ENCODE data around the gene ADAMTS12. TPM values are rescaled to one million over a fixed set of nuclear protein-coding genes. Genes with fewer than 3 reads are reported as not detected.

The ADAMTS12 gene
- total and polyA plus RNA-seq, 2 experiments from 2014 or later, result 9.1 to 17.1 TPM

DNA sequence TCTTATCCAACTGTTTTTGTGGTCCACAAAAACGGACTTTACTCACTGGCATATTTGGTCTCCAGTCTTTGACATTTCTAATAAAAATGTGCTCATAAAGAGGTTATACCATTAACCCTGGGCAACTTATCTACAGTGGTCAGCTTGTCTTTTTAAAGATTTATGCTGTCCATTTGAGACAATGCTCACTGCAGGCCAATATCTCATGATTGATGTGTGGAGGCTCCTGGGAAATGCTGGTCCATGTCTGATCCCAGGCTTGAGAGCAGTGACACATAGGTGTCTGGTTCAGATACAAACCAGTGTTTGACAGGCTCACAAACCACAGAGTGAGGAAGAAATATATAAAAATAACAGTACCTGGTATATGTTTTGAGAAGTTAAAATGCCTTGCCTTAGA, 270.3 kb downstream of the ADAMTS12 start:
- Histone ChIP-seq H3K4me1 (ENCODE audit: insufficient read depth) (no peaks in the 10 kb centered on the region), H3F3A (replicated peaks; ENCODE audit: low read depth) (no peaks in the 10 kb centered on the region), H2AFZ (no peak overlapping the region), H3K4me3 (no peak overlapping the region), H3K79me2 (replicated peaks; ENCODE audit: insufficient read depth) (no peaks in the 10 kb centered on the region), H3K4me2 (no peak overlapping the region), H3K27me3 (ENCODE audit: insufficient read depth) (no peaks in the 10 kb centered on the region), H3K9me2 (ENCODE audit: insufficient read depth) (0 out of 2 replicates have a peak, but pooled peaks cover 5% of the 10 kb centered on the region), H4K20me1 (replicated peaks; ENCODE audit: insufficient read depth) (no peaks in the 10 kb centered on the region), H3K36me3 (ENCODE audit: insufficient read depth) (no peaks in the 10 kb centered on the region; the same call in 1 of the 2 replicates), H3K27ac (ENCODE audit: low read depth) (no peak overlapping the region)
- H3K27me3 Mint-ChIP-seq (ENCODE audit: insufficient read depth, low read depth, poor library complexity), result no peaks in the 10 kb centered on the region
- no peak overlapping the region for H3K4me3 Mint-ChIP-seq
- H3K36me3 Mint-ChIP-seq (ENCODE audit: low read depth), result no peaks in the 10 kb centered on the region
- TF ChIP-seq EZH2phosphoT487 (IDR thresholded peaks at IDR 0.05; ENCODE audit: unreplicated experiment) (no peak), STAT1 (IDR thresholded peaks at IDR 0.05; ENCODE audit: unreplicated experiment) (no peak)
- TF ChIP-seq, protein P1, sequence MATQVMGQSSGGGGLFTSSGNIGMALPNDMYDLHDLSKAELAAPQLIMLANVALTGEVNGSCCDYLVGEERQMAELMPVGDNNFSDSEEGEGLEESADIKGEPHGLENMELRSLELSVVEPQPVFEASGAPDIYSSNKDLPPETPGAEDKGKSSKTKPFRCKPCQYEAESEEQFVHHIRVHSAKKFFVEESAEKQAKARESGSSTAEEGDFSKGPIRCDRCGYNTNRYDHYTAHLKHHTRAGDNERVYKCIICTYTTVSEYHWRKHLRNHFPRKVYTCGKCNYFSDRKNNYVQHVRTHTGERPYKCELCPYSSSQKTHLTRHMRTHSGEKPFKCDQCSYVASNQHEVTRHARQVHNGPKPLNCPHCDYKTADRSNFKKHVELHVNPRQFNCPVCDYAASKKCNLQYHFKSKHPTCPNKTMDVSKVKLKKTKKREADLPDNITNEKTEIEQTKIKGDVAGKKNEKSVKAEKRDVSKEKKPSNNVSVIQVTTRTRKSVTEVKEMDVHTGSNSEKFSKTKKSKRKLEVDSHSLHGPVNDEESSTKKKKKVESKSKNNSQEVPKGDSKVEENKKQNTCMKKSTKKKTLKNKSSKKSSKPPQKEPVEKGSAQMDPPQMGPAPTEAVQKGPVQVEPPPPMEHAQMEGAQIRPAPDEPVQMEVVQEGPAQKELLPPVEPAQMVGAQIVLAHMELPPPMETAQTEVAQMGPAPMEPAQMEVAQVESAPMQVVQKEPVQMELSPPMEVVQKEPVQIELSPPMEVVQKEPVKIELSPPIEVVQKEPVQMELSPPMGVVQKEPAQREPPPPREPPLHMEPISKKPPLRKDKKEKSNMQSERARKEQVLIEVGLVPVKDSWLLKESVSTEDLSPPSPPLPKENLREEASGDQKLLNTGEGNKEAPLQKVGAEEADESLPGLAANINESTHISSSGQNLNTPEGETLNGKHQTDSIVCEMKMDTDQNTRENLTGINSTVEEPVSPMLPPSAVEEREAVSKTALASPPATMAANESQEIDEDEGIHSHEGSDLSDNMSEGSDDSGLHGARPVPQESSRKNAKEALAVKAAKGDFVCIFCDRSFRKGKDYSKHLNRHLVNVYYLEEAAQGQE (IDR thresholded peaks at IDR 0.05; ENCODE audit: unreplicated experiment), result no peak
- TF ChIP-seq, protein P2, sequence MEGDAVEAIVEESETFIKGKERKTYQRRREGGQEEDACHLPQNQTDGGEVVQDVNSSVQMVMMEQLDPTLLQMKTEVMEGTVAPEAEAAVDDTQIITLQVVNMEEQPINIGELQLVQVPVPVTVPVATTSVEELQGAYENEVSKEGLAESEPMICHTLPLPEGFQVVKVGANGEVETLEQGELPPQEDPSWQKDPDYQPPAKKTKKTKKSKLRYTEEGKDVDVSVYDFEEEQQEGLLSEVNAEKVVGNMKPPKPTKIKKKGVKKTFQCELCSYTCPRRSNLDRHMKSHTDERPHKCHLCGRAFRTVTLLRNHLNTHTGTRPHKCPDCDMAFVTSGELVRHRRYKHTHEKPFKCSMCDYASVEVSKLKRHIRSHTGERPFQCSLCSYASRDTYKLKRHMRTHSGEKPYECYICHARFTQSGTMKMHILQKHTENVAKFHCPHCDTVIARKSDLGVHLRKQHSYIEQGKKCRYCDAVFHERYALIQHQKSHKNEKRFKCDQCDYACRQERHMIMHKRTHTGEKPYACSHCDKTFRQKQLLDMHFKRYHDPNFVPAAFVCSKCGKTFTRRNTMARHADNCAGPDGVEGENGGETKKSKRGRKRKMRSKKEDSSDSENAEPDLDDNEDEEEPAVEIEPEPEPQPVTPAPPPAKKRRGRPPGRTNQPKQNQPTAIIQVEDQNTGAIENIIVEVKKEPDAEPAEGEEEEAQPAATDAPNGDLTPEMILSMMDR (conservative IDR thresholded peaks at IDR 0.05; ENCODE audit: low read depth in 2 of 2), result no peak
- no peak overlapping the region for H3K27ac Mint-ChIP-seq
- no peak for DNase-seq (ENCODE audit: low spot score)
- H3K9me3 Mint-ChIP-seq, result no peaks in the 10 kb centered on the region
- no peaks in the 10 kb centered on the region for H3K4me1 Mint-ChIP-seq
- ATAC-seq, result no peak

DNA sequence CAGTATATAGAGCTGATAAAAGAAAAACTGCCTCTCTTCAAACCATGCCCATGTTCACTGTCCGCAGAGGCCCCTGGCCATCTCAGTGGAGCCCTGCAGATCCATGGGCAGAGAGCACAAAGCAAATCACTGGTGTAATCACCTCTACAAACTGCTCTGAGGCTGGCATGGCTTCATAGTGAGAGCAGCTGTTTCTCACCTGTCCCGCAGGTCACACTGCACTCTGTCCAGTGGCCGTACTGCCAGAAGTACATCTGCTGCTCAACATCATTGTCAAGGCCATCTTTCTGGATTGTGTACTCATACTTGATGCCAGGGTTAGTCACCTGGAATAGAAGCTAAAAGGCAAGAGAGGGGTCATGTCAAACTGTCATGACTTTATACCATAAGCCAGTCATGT, 277.8 kb downstream of the ADAMTS12 start:
- H3K4me1 ChIP-seq (ENCODE audit: insufficient read depth), result no peaks in the 10 kb centered on the region
- H3K27me3 ChIP-seq (ENCODE audit: insufficient read depth), result no peaks in the 10 kb centered on the region
- H3K36me3 ChIP-seq (ENCODE audit: insufficient read depth), result no peaks in the 10 kb centered on the region
- no peaks in the 10 kb centered on the region for H4K20me1 ChIP-seq (replicated peaks; ENCODE audit: insufficient read depth)
- Mint-ChIP-seq H3K9me3 (no peaks in the 10 kb centered on the region), H3K36me3 (ENCODE audit: low read depth) (no peaks in the 10 kb centered on the region), H3K27ac (no peak overlapping the region), H3K4me1 (no peaks in the 10 kb centered on the region; the same call in 2 of the 3 replicates), H3K27me3 (ENCODE audit: insufficient read depth, low read depth, poor library complexity) (peaks cover 3% of the 10 kb centered on the region), H3K4me3 (no peak overlapping the region)
- DNase-seq (ENCODE audit: low spot score), result no peak
- H3K4me2 ChIP-seq, result no peak overlapping the region
- H3K79me2 ChIP-seq (replicated peaks; ENCODE audit: insufficient read depth), result no peaks in the 10 kb centered on the region
- no peak overlapping the region for H2AFZ ChIP-seq
- no peak overlapping the region for H3K27ac ChIP-seq (ENCODE audit: low read depth)
- ATAC-seq, result no peak
- no peaks in the 10 kb centered on the region for H3K9me2 ChIP-seq (ENCODE audit: insufficient read depth)
- no peaks in the 10 kb centered on the region for H3F3A ChIP-seq (replicated peaks; ENCODE audit: low read depth)
- no peak overlapping the region for H3K4me3 ChIP-seq
- TF ChIP-seq POLR2AphosphoS5 (IDR thresholded peaks at IDR 0.05; ENCODE audit: low read depth) (no peak), STAT1 (IDR thresholded peaks at IDR 0.05; ENCODE audit: unreplicated experiment) (no peak), CREB1 (CRISPR knock-in tag; IDR thresholded peaks at IDR 0.05; ENCODE audit: low read depth) (no peak), ZNF331 (CRISPR knock-in tag; IDR thresholded peaks at IDR 0.05; ENCODE audit: low read depth) (no peak), NANOG (IDR thresholded peaks at IDR 0.05; ENCODE audit: borderline replicate concordance) (no peak), EZH2 (IDR thresholded peaks at IDR 0.05; ENCODE audit: low read depth, unreplicated experiment) (no peak), JUNB (IDR thresholded peaks at IDR 0.05; ENCODE audit: unreplicated experiment) (no peak)
- TF ChIP-seq, protein P3, sequence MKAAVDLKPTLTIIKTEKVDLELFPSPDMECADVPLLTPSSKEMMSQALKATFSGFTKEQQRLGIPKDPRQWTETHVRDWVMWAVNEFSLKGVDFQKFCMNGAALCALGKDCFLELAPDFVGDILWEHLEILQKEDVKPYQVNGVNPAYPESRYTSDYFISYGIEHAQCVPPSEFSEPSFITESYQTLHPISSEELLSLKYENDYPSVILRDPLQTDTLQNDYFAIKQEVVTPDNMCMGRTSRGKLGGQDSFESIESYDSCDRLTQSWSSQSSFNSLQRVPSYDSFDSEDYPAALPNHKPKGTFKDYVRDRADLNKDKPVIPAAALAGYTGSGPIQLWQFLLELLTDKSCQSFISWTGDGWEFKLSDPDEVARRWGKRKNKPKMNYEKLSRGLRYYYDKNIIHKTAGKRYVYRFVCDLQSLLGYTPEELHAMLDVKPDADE (IDR thresholded peaks at IDR 0.05), result no peak
- TF ChIP-seq, protein P2 (conservative IDR thresholded peaks at IDR 0.05; ENCODE audit: low read depth in 2 of 2), result no peak
- TF ChIP-seq, protein P1 (IDR thresholded peaks at IDR 0.05; ENCODE audit: unreplicated experiment), result no peak

Measured in GM23338 (cell line).